ENCODE data around the gene CRTC1. TPM values are rescaled to one million over a fixed set of nuclear protein-coding genes. Genes with fewer than 3 reads are reported as not detected.

Gene CRTC1
- total and polyA plus RNA-seq, 2 of the 13 experiments (the other 11 are each of a cell fraction or from before 2014, with no cell fraction given) = 2.0 to 2.7 TPM

DNA sequence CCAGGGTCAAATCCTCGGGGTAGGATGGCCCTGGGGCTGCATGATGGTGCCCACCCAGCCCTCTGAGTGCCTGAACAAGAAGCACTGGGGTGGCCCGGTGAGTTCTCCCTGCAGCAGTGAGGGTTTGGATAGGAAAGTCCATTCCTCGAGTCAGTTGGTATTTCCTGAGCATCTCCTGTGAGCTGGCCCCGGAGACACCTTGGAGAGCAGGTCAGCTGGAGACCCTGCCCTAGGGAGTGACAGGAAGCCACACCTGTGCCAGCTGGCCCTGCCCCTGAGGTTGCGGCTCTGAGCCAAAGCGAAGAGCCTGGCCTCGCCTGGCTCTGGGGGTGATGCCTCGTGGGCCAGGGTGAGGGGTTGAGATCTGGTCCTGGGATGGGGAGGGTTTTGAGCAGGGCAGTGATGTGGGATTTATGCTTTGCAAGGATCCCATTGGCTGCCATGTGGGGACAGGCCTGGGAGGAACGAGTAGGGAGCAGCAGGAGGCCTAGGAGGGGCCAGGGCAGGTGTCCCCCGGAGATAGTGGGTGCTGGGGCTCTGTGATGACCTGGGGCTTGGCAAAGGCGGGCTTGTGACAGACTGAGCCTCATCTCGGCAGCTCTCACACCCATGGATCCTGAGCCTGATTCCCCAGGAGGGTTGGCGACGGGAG is 16.0 kb downstream of the CRTC1 start:
- ChIA-PET CTCF (ENCODE audit: low intra/inter-chr PET ratio, low total read pairs) (no interaction called here), POLR2A (no interaction called here)
- Histone ChIP-seq H3K4me2 (ENCODE audit: low read depth, low read length) (no peak overlapping the region), H3K27ac (ENCODE audit: extremely low read length, insufficient read depth, low read length) (no peak overlapping the region), H3K79me2 (ENCODE audit: insufficient read depth, low read length) (peaks cover 23% of the 10 kb centered on the region), H3K27me3 (ENCODE audit: control insufficient read depth in 1 of 2, insufficient read depth in 2 of 2, low read length in 2 of 2) (no peaks in the 10 kb centered on the region), H3K4me3 (replicated peaks in 1 of 3; ENCODE audit: insufficient read depth in 1 of 3, low read depth in 2 of 3, low read length in 3 of 3) (no peak overlapping the region), H3K9ac (ENCODE audit: insufficient read depth, low read depth, low read length) (no peak overlapping the region), H3K36me3 (replicated peaks in 1 of 2; ENCODE audit: control insufficient read depth in 1 of 2, insufficient read depth in 2 of 2, low read length in 2 of 2) (no peaks in the 10 kb centered on the region; a peak in 1 of 5 replicates), H3K9me3 (ENCODE audit: low read length) (no peaks in the 10 kb centered on the region), H4K20me1 (ENCODE audit: insufficient read depth, low read length) (peaks cover 11% of the 10 kb centered on the region; the same call in 1 of the 2 replicates), H2AFZ (ENCODE audit: low read length) (no peak overlapping the region), H3K4me1 (ENCODE audit: insufficient read depth, low read length) (no peaks in the 10 kb centered on the region)
- FAIRE-seq (no peak), ATAC-seq (no peak), DNase-seq (ENCODE audit: low spot score) (no peak)
- intact Hi-C loops (cut with micrococcal nuclease; ENCODE audit: unreplicated experiment) = no loop called here
- 65% methylated on average over 5 of the region's 14 CpGs for WGBS (ENCODE audit: low lambda C conversion rate)
- BruUV-seq (replicated peaks) = no TSS peak
- in situ Hi-C loops (cut with HindIII; ENCODE audit: extremely low pct_ligation_motif_present, low pct_unique_long_range_greater_than_20kb) = no loop called here
- TF ChIP-seq, protein P1, sequence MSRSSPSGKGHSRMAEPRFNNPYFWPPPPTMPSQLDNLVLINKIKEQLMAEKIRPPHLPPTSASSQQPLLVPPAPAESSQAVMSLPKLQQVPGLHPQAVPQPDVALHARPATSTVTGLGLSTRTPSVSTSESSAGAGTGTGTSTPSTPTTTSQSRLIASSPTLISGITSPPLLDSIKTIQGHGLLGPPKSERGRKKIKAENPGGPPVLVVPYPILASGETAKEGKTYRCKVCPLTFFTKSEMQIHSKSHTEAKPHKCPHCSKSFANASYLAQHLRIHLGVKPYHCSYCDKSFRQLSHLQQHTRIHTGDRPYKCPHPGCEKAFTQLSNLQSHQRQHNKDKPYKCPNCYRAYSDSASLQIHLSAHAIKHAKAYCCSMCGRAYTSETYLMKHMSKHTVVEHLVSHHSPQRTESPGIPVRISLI (CRISPR knock-in tag; IDR thresholded peaks at IDR 0.05; ENCODE audit: borderline replicate concordance) = no peak
- TF ChIP-seq, protein P2, sequence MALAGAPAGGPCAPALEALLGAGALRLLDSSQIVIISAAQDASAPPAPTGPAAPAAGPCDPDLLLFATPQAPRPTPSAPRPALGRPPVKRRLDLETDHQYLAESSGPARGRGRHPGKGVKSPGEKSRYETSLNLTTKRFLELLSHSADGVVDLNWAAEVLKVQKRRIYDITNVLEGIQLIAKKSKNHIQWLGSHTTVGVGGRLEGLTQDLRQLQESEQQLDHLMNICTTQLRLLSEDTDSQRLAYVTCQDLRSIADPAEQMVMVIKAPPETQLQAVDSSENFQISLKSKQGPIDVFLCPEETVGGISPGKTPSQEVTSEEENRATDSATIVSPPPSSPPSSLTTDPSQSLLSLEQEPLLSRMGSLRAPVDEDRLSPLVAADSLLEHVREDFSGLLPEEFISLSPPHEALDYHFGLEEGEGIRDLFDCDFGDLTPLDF (CRISPR knock-in tag; IDR thresholded peaks at IDR 0.05) = no peak
- TF ChIP-seq NFE2 (CRISPR knock-in tag; IDR thresholded peaks at IDR 0.05) = no peak
- TF ChIP-seq, protein P3, sequence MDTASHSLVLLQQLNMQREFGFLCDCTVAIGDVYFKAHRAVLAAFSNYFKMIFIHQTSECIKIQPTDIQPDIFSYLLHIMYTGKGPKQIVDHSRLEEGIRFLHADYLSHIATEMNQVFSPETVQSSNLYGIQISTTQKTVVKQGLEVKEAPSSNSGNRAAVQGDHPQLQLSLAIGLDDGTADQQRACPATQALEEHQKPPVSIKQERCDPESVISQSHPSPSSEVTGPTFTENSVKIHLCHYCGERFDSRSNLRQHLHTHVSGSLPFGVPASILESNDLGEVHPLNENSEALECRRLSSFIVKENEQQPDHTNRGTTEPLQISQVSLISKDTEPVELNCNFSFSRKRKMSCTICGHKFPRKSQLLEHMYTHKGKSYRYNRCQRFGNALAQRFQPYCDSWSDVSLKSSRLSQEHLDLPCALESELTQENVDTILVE (CRISPR knock-in tag; IDR thresholded peaks at IDR 0.05) = no peak
- no peak for TF ChIP-seq HDAC6 (IDR thresholded peaks at IDR 0.05; ENCODE audit: low read depth, low read length)
- TF ChIP-seq, protein P4, sequence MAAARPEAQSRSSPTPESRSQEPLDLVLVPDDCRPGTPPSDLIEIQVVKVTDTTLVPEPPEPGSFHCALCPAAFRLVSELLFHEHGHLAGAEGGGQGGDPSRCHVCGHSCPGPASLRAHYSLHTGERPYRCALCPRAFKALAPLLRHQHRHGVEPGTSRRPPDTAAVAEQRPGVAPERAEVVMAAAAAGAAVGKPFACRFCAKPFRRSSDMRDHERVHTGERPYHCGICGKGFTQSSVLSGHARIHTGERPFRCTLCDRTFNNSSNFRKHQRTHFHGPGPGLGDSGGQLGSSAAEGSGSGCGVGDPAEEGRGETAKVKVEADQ (CRISPR knock-in tag; IDR thresholded peaks at IDR 0.05; ENCODE audit: borderline replicate concordance) = no peak
- no peak for TF ChIP-seq ZFP36L1 (CRISPR knock-in tag; IDR thresholded peaks at IDR 0.05)
- TF ChIP-seq, protein P5, sequence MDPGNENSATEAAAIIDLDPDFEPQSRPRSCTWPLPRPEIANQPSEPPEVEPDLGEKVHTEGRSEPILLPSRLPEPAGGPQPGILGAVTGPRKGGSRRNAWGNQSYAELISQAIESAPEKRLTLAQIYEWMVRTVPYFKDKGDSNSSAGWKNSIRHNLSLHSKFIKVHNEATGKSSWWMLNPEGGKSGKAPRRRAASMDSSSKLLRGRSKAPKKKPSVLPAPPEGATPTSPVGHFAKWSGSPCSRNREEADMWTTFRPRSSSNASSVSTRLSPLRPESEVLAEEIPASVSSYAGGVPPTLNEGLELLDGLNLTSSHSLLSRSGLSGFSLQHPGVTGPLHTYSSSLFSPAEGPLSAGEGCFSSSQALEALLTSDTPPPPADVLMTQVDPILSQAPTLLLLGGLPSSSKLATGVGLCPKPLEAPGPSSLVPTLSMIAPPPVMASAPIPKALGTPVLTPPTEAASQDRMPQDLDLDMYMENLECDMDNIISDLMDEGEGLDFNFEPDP (CRISPR knock-in tag; conservative IDR thresholded peaks at IDR 0.05) = no peak
- TF ChIP-seq, protein P6, sequence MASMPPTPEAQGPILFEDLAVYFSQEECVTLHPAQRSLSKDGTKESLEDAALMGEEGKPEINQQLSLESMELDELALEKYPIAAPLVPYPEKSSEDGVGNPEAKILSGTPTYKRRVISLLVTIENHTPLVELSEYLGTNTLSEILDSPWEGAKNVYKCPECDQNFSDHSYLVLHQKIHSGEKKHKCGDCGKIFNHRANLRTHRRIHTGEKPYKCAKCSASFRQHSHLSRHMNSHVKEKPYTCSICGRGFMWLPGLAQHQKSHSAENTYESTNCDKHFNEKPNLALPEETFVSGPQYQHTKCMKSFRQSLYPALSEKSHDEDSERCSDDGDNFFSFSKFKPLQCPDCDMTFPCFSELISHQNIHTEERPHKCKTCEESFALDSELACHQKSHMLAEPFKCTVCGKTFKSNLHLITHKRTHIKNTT (CRISPR knock-in tag; IDR thresholded peaks at IDR 0.05) = no peak
- no peak for TF ChIP-seq ZNF20 (CRISPR knock-in tag; IDR thresholded peaks at IDR 0.05)
- TF ChIP-seq RBAK (CRISPR knock-in tag; IDR thresholded peaks at IDR 0.05) = no peak

Measured in HepG2 (cell line).